Stimulated activated CD4-positive, alpha-beta T cell treated with anti-CD3 and anti-CD28 coated beads, Interleukin-4, amount 100 ng/mL, for 1 hour (primary cell): ENCODE results near the gene APH1B.

Source experiments
- DNase-seq: peaks from one replicate; pipeline ENCODE4 v3.0.0-alpha.2; 2020

The APH1B gene

GRCh38 chr15:63357061-63357460 lies 79.7 kb downstream of the APH1B start:
- no peak for DNase-seq

- DNase-seq = no peak
These were observed 80.3 kb downstream of the APH1B start for GRCh38 chr15:63357731-63358130.

GRCh38 chr15:63358241-63359029 lies 81.0 kb downstream of the APH1B start:
- no peak for DNase-seq
